GM12878 (cell line): Measurements from ENCODE around the gene UBB. TPM values are rescaled to one million over a fixed set of nuclear protein-coding genes. Genes with fewer than 3 reads are reported as not detected.

ENCODE experiments used
- ATAC-seq: fragments of 200-7000 bp; cut with Tn5 transposase; 3 replicates; pipeline ENCODE4 v1.9.1; 2020; ENCODE audit warnings: mild to moderate bottlenecking, moderate library complexity
- BruUV-seq: library from RNA; stranded (reverse); fragments of 400-500 nt; replicated peaks from 2 replicates; lab custom pipeline; 2021; lab: Mats Ljungman, UMichigan
- CTCF ChIA-PET: fragments of 300-600 bp; sonication (Branson Sonifier 250); formaldehyde crosslinking; extraction: SDS; loops from one replicate; lab custom pipeline; 2021; ENCODE audit warnings: inconsistent platforms; lab: Yijun Ruan, JAX
- POLR2A ChIA-PET: fragments of 350-600 bp; formaldehyde crosslinking; extraction: SDS; loops from one replicate; lab custom pipeline; 2021; ENCODE audit warnings: inconsistent platforms; lab: Charles Lee
- RAD21 ChIA-PET: fragments of 300-600 bp; sonication (Branson Sonifier 250); formaldehyde crosslinking; loops from one replicate; lab custom pipeline; 2023; ENCODE audit warnings: antibody characterized with exemption; ENCODE audit not compliant: unreplicated experiment; lab: Charles Lee
- SMC1A ChIA-PET: fragments of 300-600 bp; sonication (Branson Sonifier 250); formaldehyde crosslinking; loops from one replicate; lab custom pipeline; 2023; ENCODE audit not compliant: unreplicated experiment, uncharacterized antibody; lab: Charles Lee
- DNase-seq: peaks from one replicate; pipeline ENCODE4 v3.0.0-alpha.2; 2011; ENCODE audit warnings: low read depth, low spot score
- FAIRE-seq: peaks from 3 replicates; lab custom pipeline; 2011; peaks lifted over from hg19 to GRCh38; lab: Jason Lieb, UNC
- H2AFZ ChIP-seq: 2 replicates; pipeline ENCODE4 v1.6.0; 2011; ENCODE audit warnings: low read depth, low read length, control low read depth; ENCODE audit not compliant: control insufficient read depth
- H3K27ac ChIP-seq: 2 replicates; pipeline ENCODE4 v1.5.1; 2011; ENCODE audit warnings: control low read depth; ENCODE audit not compliant: control insufficient read depth, insufficient read depth
- H3K27me3 ChIP-seq, 2 experiments: replicated peaks in 1 of 2; 2 replicates each; pipeline versions ENCODE4 v1.6.0 to v1.6.1; 2011; ENCODE audit warnings: low read length in 1 of 2; ENCODE audit not compliant: control insufficient read depth in 2 of 2, insufficient read depth in 2 of 2
- H3K36me3 ChIP-seq, 2 experiments: 2 replicates each; pipeline ENCODE4 v1.5.1; 2011; ENCODE audit warnings: low read length in 1 of 2; ENCODE audit not compliant: control insufficient read depth in 2 of 2, insufficient read depth in 2 of 2
- H3K4me1 ChIP-seq: 2 replicates; pipeline ENCODE4 v1.6.1; 2011; ENCODE audit warnings: mild to moderate bottlenecking, low read length, moderate library complexity, mixed read lengths; ENCODE audit not compliant: control insufficient read depth, insufficient read depth
- H3K4me2 ChIP-seq: 2 replicates; pipeline ENCODE4 v1.6.0; 2011; ENCODE audit warnings: control low read depth; ENCODE audit not compliant: control insufficient read depth, insufficient read depth
- H3K4me3 ChIP-seq: fragments of 200-600 bp; sonication (generic); 2 replicates; pipeline ENCODE4 v1.5.1; 2016
- H3K79me2 ChIP-seq: 2 replicates; pipeline ENCODE4 v1.6.0; 2011; ENCODE audit warnings: low read length; ENCODE audit not compliant: control insufficient read depth, insufficient read depth
- H3K9ac ChIP-seq: 2 replicates; pipeline ENCODE4 v1.8.0; 2011; ENCODE audit warnings: low read length, control low read depth, mixed read lengths; ENCODE audit not compliant: control insufficient read depth, insufficient read depth
- H3K9me3 ChIP-seq: replicated peaks from 3 replicates; pipeline ENCODE4 v1.5.1; 2011; ENCODE audit warnings: mild to moderate bottlenecking, low read length; ENCODE audit not compliant: control insufficient read depth, insufficient read depth
- H4K20me1 ChIP-seq: 2 replicates; pipeline ENCODE4 v1.6.0; 2011; ENCODE audit not compliant: control insufficient read depth, insufficient read depth
- CBX5 ChIP-seq: sonication (generic); IDR thresholded peaks from 2 replicates; pipeline ENCODE4 v1.6.1; 2016; ENCODE audit warnings: low read depth, moderate library complexity, mild to moderate bottlenecking, inconsistent platforms
- CHD1 ChIP-seq: IDR thresholded peaks from 2 replicates; pipeline ENCODE4 v1.6.1; 2012; ENCODE audit warnings: low read depth, low read length, improper control_type of control experiment
- CREM ChIP-seq: IDR thresholded peaks from 2 replicates; pipeline ENCODE4 v1.6.1; 2014; ENCODE audit warnings: antibody characterized with exemption, low read depth
- E2F8 ChIP-seq: fragments of 450-650 bp; IDR thresholded peaks from 2 replicates; pipeline ENCODE4 v1.6.1; 2018; ENCODE audit warnings: mild to moderate bottlenecking, low read depth, moderate library complexity; ENCODE audit not compliant: partially characterized antibody
- IKZF1 ChIP-seq: fragments of 450-650 bp; conservative IDR thresholded peaks from 2 replicates; pipeline ENCODE4 v1.6.1; 2017; ENCODE audit warnings: antibody characterized with exemption, mild to moderate bottlenecking
- ZSCAN29 ChIP-seq: fragments of 450-650 bp; IDR thresholded peaks from 2 replicates; pipeline ENCODE4 v1.6.1; 2017; ENCODE audit warnings: mild to moderate bottlenecking, moderate library complexity
- WGBS: methylation state at CpG from one replicate; pipeline ENCODE4 v1.1.6; 2016; ENCODE audit warnings: low lambda C conversion rate; ENCODE audit not compliant: insufficient replicate concordance, insufficient coverage; ENCODE audit errors: missing lambda C conversion rate; 5-methylcytosine and 5-hydroxymethylcytosine counted together
- in situ Hi-C: fragments of 300-500 bp; cut with MboI; formaldehyde crosslinking; loops from 9 replicates; pipeline ENCODE4 v1.14.3; 2018; ENCODE audit warnings: mixed read lengths
- intact Hi-C: fragments of 100-400 bp; cut with micrococcal nuclease; formaldehyde crosslinking; loops from one replicate; pipeline ENCODE4 v1.14.2; 2022; ENCODE audit not compliant: unreplicated experiment
- polyA plus RNA-seq, 11 experiments: library from polyadenylated mRNA; depleted of rRNA in 4 of 11; unstranded in 6 of 11; stranded (reverse) in 5 of 11; fragments of >200 nt; fragmentation: Nextera tagmentation in 4 of 11; fragmentation: Illumina TruSeq in 1 of 11; extraction: Ambion mirVana in 4 of 11; extraction: Trizol in 1 of 11; gene quantifications; 1 replicate in 1 of 11; 2 replicates in 10 of 11; pipeline versions ENCODE4 v1.2.1 to v1.2.3, GENCODE V29; 2011 to 2016; ENCODE audit warnings: inconsistent platforms in 2 of 11, missing spikeins in 2 of 11, low read depth in 1 of 11
- total RNA-seq, 4 experiments: library from RNA; depleted of rRNA in 3 of 4; stranded (reverse); fragments of >200 nt in 3 of 4; fragmentation: Illumina TruSeq in 1 of 4; extraction: Trizol in 1 of 4; gene quantifications; 2 replicates each; pipeline versions ENCODE4 v1.2.1 to v1.2.3, GENCODE V29; 2013 to 2021
- TF ChIP-seq, protein P1 (sequence below): IDR thresholded peaks from 2 replicates; pipeline ENCODE4 v1.6.1; 2011; ENCODE audit warnings: mild to moderate bottlenecking, low read depth, low read length, moderate library complexity; ENCODE audit not compliant: insufficient replicate concordance
- TF ChIP-seq, protein P2 (sequence below): IDR thresholded peaks from 2 replicates; pipeline ENCODE4 v1.6.1; 2012; ENCODE audit warnings: low read depth, low read length, improper control_type of control experiment

UBB gene
- total and polyA plus RNA-seq, 10 of the 15 experiments (the other 5 are each of a cell fraction or from before 2014, with no cell fraction given): 1,133 to 4,246 (median 2,099) TPM

- BruUV-seq: no TSS peak
- DNase-seq: no peak
- CTCF ChIA-PET: no interaction called here
Observed at GRCh38 chr17:16339402-16339801, 41.5 kb upstream of the UBB start.

More at GRCh38 chr17:16339402-16339801, 41.5 kb upstream of the UBB start:
- no peaks in the 10 kb centered on the region for H4K20me1 ChIP-seq
- no peaks in the 10 kb centered on the region for H3K79me2 ChIP-seq
- no peak overlapping the region for H2AFZ ChIP-seq
- no peak overlapping the region for H3K27ac ChIP-seq
- H3K9me3 ChIP-seq: no peaks in the 10 kb centered on the region
- in situ Hi-C loops: no loop called here
- no peaks in the 10 kb centered on the region for H3K27me3 ChIP-seq
- FAIRE-seq (no peak), ATAC-seq (no peak)
- RAD21 ChIA-PET: no interaction called here
- H3K9ac ChIP-seq: no peak overlapping the region
- intact Hi-C loops: no loop called here
- no peak overlapping the region for H3K4me2 ChIP-seq
- H3K36me3 ChIP-seq: peaks cover 2 to 4% of the 10 kb centered on the region in 2 experiments; a peak in 2 of 4 replicates
- SMC1A ChIA-PET: interaction anchor here (1.1 to 1.3 kb wide), 2 partner anchors 11 to 13 kb away, joined by 3 read pairs; no protein-coding TSS in a partner anchor
- H3K4me1 ChIP-seq: no peaks in the 10 kb centered on the region
- WGBS: 100% methylated on average over 1 of the region's 1 CpG
- TF ChIP-seq E2F8: no peak
- no peak for TF ChIP-seq CREM
- TF ChIP-seq CHD1: no peak
- no peak for TF ChIP-seq ZSCAN29
- no peak for TF ChIP-seq IKZF1
- TF ChIP-seq, protein P1, sequence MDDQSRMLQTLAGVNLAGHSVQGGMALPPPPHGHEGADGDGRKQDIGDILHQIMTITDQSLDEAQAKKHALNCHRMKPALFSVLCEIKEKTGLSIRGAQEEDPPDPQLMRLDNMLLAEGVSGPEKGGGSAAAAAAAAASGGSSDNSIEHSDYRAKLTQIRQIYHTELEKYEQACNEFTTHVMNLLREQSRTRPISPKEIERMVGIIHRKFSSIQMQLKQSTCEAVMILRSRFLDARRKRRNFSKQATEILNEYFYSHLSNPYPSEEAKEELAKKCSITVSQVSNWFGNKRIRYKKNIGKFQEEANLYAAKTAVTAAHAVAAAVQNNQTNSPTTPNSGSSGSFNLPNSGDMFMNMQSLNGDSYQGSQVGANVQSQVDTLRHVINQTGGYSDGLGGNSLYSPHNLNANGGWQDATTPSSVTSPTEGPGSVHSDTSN: no peak
- TF ChIP-seq, protein P2, sequence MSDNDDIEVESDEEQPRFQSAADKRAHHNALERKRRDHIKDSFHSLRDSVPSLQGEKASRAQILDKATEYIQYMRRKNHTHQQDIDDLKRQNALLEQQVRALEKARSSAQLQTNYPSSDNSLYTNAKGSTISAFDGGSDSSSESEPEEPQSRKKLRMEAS: no peak
- TF ChIP-seq CBX5: no peak
- no peak overlapping the region for H3K4me3 ChIP-seq
- POLR2A ChIA-PET: interaction anchor here (0.6 kb wide), 2 partner anchors 36 to 910 kb away, joined by 3 to 4 read pairs; no protein-coding TSS in a partner anchor
